Measurements from ENCODE around the gene HTT. TPM values are rescaled to one million over a fixed set of nuclear protein-coding genes. Genes with fewer than 3 reads are reported as not detected.

The HTT gene
- total RNA-seq, 4 donors from 2014 or later, result 31.1 to 48.6 (median 43.0) TPM

GRCh38 chr4:3285558-3286334 lies 211.3 kb downstream of the HTT start:
- H3K27me3 ChIP-seq, result peaks cover 18% of the 10 kb centered on the region
- no peak overlapping the region for H3K4me3 ChIP-seq
- ATAC-seq, result no peak
- TF ChIP-seq CTCF (IDR thresholded peaks at IDR 0.05) (no peak), POLR2AphosphoS5 (IDR thresholded peaks at IDR 0.05) (no peak), EP300 (IDR thresholded peaks at IDR 0.05) (no peak), POLR2A (IDR thresholded peaks at IDR 0.05) (no peak)
- peaks cover 0 to 36% (median 0%) of the 10 kb centered on the region in 3 donors for H3K4me1 ChIP-seq
- no peaks in the 10 kb centered on the region for H3K9me3 ChIP-seq
- no peaks in the 10 kb centered on the region for H3K36me3 ChIP-seq
- H3K27ac ChIP-seq, result no peak overlapping the region
- 78 to 83% methylated on average over 3 to 11 of the region's 38 CpGs for WGBS, 2 donors (ENCODE audit: low coverage in 1 of 2)

- TF ChIP-seq POLR2AphosphoS5 (IDR thresholded peaks at IDR 0.05) (no peak), EP300 (IDR thresholded peaks at IDR 0.05) (no peak), CTCF (IDR thresholded peaks at IDR 0.05) (no peak), POLR2A (IDR thresholded peaks at IDR 0.05) (no peak)
- Histone ChIP-seq H3K9me3 (no peaks in the 10 kb centered on the region), H3K4me1 (peaks cover 0 to 45% (median 5%) of the 10 kb centered on the region in 3 donors), H3K36me3 (no peaks in the 10 kb centered on the region), H3K27me3 (peaks cover 18% of the 10 kb centered on the region), H3K4me3 (no peak overlapping the region), H3K27ac (no peak overlapping the region)
- no peak for ATAC-seq
- WGBS, 2 donors (ENCODE audit: low coverage in 1 of 2), result 40 to 84% methylated on average over 3 to 9 of the region's 32 CpGs
Observed at GRCh38 chr4:3286335-3287175, 212.1 kb downstream of the HTT start.

GRCh38 chr4:3287271-3287971 lies 212.9 kb downstream of the HTT start:
- 32 to 41% methylated on average over 5 to 10 of the region's 14 CpGs for WGBS, 2 donors (ENCODE audit: low coverage in 1 of 2)
- Histone ChIP-seq H3K9me3 (no peaks in the 10 kb centered on the region), H3K27ac (no peak overlapping the region), H3K4me3 (no peak overlapping the region), H3K4me1 (peaks cover 0 to 49% (median 5%) of the 10 kb centered on the region in 3 donors), H3K27me3 (peaks cover 18% of the 10 kb centered on the region), H3K36me3 (no peaks in the 10 kb centered on the region)
- ATAC-seq, result no peak
- TF ChIP-seq EP300 (IDR thresholded peaks at IDR 0.05) (no peak), POLR2AphosphoS5 (IDR thresholded peaks at IDR 0.05) (no peak), POLR2A (IDR thresholded peaks at IDR 0.05) (no peak), CTCF (IDR thresholded peaks at IDR 0.05) (no peak)

- no peak for ATAC-seq
- Histone ChIP-seq H3K36me3 (no peaks in the 10 kb centered on the region), H3K4me3 (no peak overlapping the region), H3K27ac (no peak overlapping the region), H3K4me1 (peaks cover 0 to 49% (median 5%) of the 10 kb centered on the region in 3 donors), H3K27me3 (peaks cover 18% of the 10 kb centered on the region), H3K9me3 (no peaks in the 10 kb centered on the region)
- 64 to 72% methylated on average over 2 to 5 of the region's 24 CpGs for WGBS, 2 donors (ENCODE audit: low coverage in 1 of 2)
- no peak for TF ChIP-seq POLR2A (IDR thresholded peaks at IDR 0.05)
- TF ChIP-seq EP300 (IDR thresholded peaks at IDR 0.05), result no peak
- no peak for TF ChIP-seq POLR2AphosphoS5 (IDR thresholded peaks at IDR 0.05)
- no peak for TF ChIP-seq CTCF (IDR thresholded peaks at IDR 0.05)
Observed at GRCh38 chr4:3287972-3288570, 213.6 kb downstream of the HTT start.
